ENCODE measurements around the gene CDK5R1.
"Not testable (repeated sequence)": the region's sequence is repeated elsewhere in the genome, so short reads cannot be mapped to it uniquely, and the experiment has no call there.

CDK5R1 gene

DNA sequence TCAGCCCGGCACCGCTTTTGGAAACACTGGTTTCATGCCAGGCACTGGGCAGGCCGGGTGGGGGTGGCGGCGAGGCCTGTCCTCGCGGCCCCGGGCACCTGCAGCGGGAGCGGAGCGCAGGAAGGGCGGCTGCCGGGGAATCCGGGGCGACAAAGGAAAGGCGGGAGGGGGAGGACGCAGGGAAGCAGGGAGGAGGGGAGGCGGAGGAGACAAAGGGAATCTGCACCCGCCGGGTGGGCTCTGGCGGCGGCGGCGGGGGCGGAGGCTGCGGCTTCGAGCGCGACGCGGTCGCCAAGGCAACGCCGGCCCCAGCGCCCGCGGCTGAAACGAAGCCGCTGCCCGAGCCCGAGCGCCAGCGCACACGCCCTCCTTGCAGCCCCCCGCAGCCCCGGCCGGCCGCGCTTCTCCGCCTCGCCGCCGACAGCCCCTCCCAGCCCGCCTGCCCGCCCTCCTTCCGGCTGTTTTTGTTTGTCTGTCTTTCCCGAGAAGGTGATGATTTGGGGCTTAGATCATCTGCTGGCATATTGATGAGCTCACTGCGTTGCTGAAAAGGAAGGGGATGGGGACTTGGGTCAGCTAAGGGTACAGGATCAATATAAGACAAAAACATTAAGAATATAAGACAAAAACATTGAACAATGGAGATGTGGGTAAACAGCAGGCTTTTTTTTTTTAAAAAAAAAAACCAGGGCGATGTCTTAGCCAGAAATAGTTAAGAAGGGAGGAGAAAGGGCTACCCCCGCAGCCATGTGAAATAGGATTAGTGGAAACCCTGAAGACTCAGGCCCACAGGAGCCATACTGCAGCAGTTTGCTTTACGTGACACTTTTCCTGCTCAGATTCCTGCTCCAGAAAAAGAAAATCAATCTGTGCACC, 32.7 kb downstream of the CDK5R1 start:
- peak; percentile 76 to 87 for DNase-seq

DNA sequence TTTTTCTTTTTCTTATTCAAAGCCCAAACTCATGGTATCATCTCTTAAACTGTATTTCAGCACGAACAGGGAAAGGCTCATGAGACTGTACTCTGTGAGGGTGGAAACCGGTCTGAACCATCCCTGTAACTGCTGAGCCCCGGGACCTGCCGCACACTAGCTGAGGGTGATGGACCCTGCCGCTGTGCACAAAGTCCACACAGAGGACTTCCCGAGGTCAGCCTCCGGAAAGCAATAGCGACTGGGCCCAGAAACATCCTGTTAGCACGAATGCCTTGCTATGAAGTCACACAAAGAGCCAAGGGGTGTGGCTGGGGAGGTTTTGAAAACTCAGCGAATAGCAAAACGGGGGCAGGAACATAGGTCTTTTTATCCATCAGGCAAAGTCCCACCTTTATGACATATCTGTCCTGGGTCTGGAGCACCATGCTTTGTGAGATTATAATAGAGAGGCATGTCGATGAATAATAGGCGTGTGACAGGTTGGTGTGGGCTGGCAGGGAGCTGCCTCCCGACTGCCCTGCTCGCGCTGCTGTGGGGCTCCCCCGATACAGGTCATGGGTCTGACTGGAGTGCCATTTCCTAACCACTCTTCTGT, 33.4 kb downstream of the CDK5R1 start:
- peak; percentile 67 to 80 for DNase-seq

DNA sequence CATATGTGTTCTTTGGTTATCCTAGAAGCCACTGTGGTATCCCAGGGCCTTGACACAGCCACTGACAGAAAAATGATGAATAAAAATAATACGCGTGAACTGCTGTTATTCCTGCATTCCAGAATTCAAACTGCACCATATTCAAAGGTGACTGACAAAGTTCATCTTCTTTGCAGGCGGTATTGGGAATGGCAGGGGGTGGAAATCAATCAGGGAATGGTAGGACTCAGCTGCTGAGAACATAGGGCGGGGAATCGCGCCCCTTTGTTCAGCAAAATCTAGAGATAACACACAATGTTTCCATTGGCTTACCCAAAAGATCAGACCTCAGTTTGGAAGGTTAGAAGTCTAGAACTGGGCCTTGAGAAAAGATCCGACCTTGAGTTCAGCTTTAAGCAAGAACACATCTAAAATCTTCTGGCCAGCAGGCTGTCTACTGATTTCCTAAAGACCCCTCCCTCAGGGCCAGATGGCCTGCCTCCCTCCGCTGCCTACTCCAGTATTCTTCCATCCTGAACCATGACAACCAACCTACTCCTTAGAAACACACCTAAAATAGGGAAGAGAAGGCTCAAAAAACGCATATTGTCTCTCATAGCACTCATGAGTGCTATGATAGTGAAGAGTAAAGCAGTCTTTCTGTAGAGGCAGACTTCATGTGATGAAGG, 34.1 kb downstream of the CDK5R1 start:
- no peak for DNase-seq

DNA sequence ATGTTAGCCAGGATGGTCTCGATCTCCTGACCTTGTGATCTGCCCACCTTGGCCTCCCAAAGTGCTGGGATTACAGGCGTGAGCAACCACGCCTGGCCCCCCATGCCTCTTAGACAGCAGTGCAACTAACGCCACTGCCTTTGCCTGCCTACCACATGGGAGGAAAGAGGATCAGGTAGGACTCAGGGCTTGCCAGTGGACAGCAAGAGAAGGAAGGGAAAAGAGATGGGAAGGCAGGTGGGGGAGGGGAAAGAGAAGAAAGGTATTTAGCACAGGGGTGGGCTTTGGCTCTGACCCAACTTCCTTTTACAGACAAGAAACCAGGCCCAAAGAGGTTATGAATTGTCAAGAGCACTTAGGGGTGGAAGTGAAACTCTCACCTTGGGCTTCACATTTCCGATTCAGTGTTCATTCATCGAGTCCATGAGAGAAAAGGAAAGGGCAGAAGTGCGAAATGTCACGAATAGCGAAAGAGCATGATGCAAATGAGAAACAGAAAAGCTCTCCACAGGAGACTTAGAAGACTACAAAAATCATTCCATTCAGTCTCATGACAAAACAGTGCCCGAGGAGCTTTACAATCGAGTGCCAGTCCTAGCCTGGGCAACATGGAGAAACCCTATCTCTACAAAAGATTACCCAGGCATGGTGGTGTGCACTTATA, 36.4 kb downstream of the CDK5R1 start:
- peak in 1 of 2 donors; percentile 61 for DNase-seq

- DNase-seq, result peak in 1 of 2 donors; percentile 50
These were observed 37.2 kb downstream of the CDK5R1 start for GRCh38 chr17:32523827-32524552.

DNA sequence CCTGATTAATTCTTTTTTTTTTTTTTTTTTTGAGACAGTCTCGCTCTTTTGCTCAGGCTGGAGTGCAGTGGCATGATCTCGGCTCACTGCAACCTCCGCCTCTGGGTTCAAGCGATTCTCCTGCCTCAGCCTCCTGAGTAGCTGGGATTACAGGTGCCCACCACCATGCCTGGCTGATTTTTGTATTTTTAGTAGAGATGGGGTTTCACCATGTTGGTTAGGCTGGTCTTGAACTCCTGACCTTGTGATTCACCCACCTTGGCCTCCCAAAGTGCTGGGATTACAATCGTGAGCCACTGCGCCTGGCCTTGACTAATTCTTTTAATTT, 37.7 kb downstream of the CDK5R1 start:
- not testable (repeated sequence) for DNase-seq

- DNase-seq, result no peak
These were observed 38.3 kb downstream of the CDK5R1 start for GRCh38 chr17:32525122-32525521.

GRCh38 chr17:32527146-32527545, 40.4 kb downstream of the CDK5R1 start:
- no peak for DNase-seq

GRCh38 chr17:32528825-32529224, 42.0 kb downstream of the CDK5R1 start:
- peak in 1 of 2 donors; percentile 33 for DNase-seq

DNA sequence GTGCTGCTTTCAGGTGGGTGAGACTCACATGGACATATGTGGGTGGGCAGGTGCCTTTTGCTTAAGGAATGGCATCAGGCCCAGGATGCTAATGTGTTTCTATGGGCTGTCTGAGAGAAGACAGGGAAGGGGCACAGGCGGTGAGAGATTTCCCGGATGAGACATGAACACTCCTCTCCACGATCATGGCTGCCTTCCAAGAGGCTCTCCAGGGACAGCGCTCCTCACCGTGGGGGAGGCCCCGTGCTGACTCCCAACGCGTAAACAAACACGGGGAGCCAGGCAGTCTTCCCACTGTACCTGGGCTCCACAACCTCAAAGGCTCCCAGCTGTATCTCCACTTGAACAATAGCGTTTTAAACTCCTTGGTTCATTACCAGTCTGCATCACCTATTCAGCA, 42.8 kb downstream of the CDK5R1 start:
- no peak for DNase-seq

DNA sequence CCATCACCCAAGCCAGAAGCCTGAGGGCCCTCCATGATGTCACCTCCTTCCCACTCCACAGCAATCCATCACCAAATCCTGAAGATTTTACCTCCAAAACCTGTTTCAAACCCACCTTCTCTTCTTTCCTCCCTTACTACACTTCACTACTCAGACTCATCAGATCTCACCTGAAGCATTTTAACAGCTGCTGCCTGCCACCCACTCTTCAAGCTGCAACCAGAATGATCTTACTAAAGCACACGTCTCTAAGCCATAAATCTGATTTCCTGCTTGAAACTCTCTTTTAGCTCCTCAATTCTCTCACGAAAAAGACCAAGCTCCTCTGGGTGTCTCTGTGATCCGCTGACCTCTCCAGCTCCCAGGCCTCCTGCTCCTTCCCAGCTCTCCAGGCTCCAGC, 46.5 kb downstream of the CDK5R1 start:
- DNase-seq, result no peak

DNA sequence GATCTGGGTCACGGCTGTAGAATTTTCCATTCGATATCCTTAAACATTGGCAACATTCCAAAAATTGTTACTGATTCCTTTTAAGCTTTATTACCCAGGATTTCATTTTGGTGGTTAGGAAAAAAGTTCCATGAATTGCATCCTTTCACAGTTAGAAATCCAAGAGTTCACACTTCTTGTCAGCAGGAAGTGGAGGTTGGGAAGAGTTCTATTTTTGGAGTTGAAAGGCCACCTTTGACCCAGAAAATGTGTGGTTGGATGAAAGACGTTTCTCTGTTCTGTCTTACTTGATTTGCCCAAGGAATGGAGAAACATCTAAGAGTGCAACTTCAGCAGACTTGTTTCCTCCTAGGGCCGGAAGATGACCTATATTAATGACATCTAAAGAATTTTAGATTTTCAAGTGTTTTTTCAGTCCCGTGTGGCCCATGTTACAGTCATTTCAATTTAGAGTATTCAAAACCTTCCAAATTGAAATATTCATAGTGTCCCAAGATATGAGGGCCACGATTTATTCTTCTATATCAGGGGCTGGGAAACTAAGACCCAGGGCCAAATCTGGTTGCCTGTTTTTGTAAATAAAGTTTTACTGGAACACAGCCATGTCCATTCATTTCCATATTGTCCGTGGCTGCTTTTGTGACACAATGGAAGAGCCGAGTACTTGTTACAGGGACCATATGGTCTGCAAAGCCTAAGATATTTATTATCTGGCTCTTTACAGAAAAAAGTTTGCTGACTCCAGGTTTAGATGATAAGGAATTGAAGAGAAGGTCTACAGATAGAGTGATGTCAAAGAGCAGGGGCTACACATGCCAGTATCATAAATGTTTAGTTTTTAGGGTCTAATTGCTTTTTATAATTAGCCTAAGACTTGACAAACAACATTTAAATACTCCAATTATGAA, 50.2 kb downstream of the CDK5R1 start:
- no peak for DNase-seq

Data from CD4-positive, alpha-beta T cell treated with Interleukin-4 for 1 hour (primary cell).